ENCODE data around the gene HIVEP2. TPM values are rescaled to one million over a fixed set of nuclear protein-coding genes. Genes with fewer than 3 reads are reported as not detected.

Gene HIVEP2
- total RNA-seq, 1 experiment from 2014 or later, result 4.2 TPM

DNA sequence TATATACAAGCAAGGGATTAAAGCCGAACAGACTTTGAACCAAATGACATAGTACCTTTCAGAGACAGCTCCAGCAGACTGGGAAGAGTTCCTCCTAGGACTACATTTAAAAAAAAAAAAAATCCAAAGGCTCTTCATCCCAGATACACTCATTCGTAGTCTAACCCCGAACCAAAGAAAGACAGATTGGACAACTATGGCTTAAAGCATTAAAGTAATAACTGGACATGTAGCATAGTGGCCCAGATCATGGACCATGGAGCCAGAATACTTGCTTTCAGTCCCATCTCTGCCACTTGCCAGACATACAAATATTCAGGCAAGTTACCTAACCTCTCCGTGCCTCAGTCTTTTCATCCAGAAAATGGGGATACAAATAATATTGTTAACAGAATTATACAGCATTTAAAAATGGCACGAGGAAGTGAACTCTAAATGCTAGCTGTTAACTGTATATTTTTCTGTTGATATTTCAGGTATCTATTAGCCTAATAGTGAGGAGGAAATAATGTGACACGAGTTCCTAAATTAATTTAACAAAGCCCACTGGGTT lies 123.7 kb downstream of the HIVEP2 start:
- Histone ChIP-seq H3T11ph (ENCODE audit: low read length) (no peak overlapping the region), H3K9me3 (ENCODE audit: control insufficient read depth, low read depth, low read length) (no peaks in the 10 kb centered on the region), H4K5ac (ENCODE audit: insufficient read length, low read depth, low read length) (no peak overlapping the region), H3K4me2 (ENCODE audit: insufficient read depth, insufficient read length, low read length) (no peak overlapping the region), H2AK5ac (ENCODE audit: insufficient read length, low read length) (no peak overlapping the region), H3K79me1 (ENCODE audit: insufficient read depth, low read depth, low read length, poor library complexity, severe bottlenecking) (no peaks in the 10 kb centered on the region), H4K91ac (ENCODE audit: insufficient read length, low read depth, low read length) (no peak overlapping the region), H3K4ac (ENCODE audit: low read depth, low read length) (no peak overlapping the region), H3K79me2 (ENCODE audit: insufficient read depth, low read length) (no peaks in the 10 kb centered on the region), H3K4me1 (ENCODE audit: insufficient read depth, low read length) (0 out of 2 replicates have a peak, but pooled peaks cover 4% of the 10 kb centered on the region), H3K27me3 (ENCODE audit: insufficient read depth, low read length) (no peaks in the 10 kb centered on the region), H2BK12ac (ENCODE audit: insufficient read length, low read depth, low read length) (no peak overlapping the region), H3K56ac (ENCODE audit: insufficient read length, low read depth, low read length) (no peak overlapping the region), H4K20me1 (ENCODE audit: control insufficient read depth, insufficient read depth, insufficient read length) (no peaks in the 10 kb centered on the region), H3K23ac (ENCODE audit: insufficient read length, low read depth, low read length) (no peak overlapping the region), H3K9ac (ENCODE audit: extremely low read depth, insufficient read length, low read length) (no peak overlapping the region), H2BK120ac (ENCODE audit: low read depth, low read length, poor library complexity, severe bottlenecking) (no peak overlapping the region), H2AFZ (ENCODE audit: low read length) (no peak overlapping the region), H3K23me2 (ENCODE audit: insufficient read length, low read depth, low read length, poor library complexity, severe bottlenecking) (no peaks in the 10 kb centered on the region), H4K8ac (replicated peaks; ENCODE audit: insufficient read length, low read depth, low read length) (no peak overlapping the region), H3K14ac (ENCODE audit: insufficient read depth, low read length) (no peak overlapping the region), H3K18ac (ENCODE audit: insufficient read length, low read depth, low read length) (no peak overlapping the region), H2BK5ac (ENCODE audit: insufficient read length, low read length) (no peak overlapping the region), H2BK20ac (ENCODE audit: low read depth, low read length, poor library complexity, severe bottlenecking) (no peak overlapping the region), H2BK15ac (ENCODE audit: low read depth, low read length) (no peak overlapping the region), H3K27ac (ENCODE audit: insufficient read length, low read depth, low read length) (no peak overlapping the region)
- H3K27me3 Mint-ChIP-seq (ENCODE audit: low read depth), result no peaks in the 10 kb centered on the region
- H3K4me1 Mint-ChIP-seq, result peaks cover 15 to 20% of the 10 kb centered on the region in 2 experiments
- no peak for TF ChIP-seq CTCF (conservative IDR thresholded peaks at IDR 0.05)
- H3K36me3 Mint-ChIP-seq (ENCODE audit: insufficient read depth in 1 of 3, low read depth in 3 of 3), result no peaks in the 10 kb centered on the region
- no CpG with 5 or more reads among the region's 6 CpGs for WGBS (ENCODE audit: extremely low coverage, insufficient read length, low lambda C conversion rate)
- no peak overlapping the region for H3K4me3 Mint-ChIP-seq
- DNase-seq, result no peak
- no peaks in the 10 kb centered on the region; a peak in 1 of 5 replicates for H3K9me3 Mint-ChIP-seq
- H3K27ac Mint-ChIP-seq, result no peak overlapping the region
